Left lung (tissue), 10 donors: ENCODE data around the gene GAS2. TPM values are rescaled to one million over a fixed set of nuclear protein-coding genes. Genes with fewer than 3 reads are reported as not detected.
"Not testable (repeated sequence)": the region's sequence is repeated elsewhere in the genome, so short reads cannot be mapped to it uniquely, and the experiment has no call there.

Source experiments
- ATAC-seq: fragments of 200-7000 bp; cut with Tn5 transposase; one replicate; pipeline ENCODE4 v1.9.1; 2020; ENCODE audit warnings: moderate library complexity
- DNase-seq, 4 donors: peaks; one replicate each; pipeline ENCODE4 v3.0.0-alpha.2; 2013 to 2020
- H3K27ac ChIP-seq, 2 donors: fragments of 200-600 bp; sonication (generic) in 1 of 2; one replicate each; pipeline versions ENCODE4 v1.5.0 to v1.8.0; 2020 to 2021
- H3K27me3 ChIP-seq, 2 donors: fragments of 200-600 bp; sonication (generic) in 1 of 2; one replicate each; pipeline versions ENCODE4 v1.5.0 to v1.8.0; 2020 to 2021
- H3K36me3 ChIP-seq, 2 donors: fragments of 200-600 bp; sonication (generic) in 1 of 2; one replicate each; pipeline versions ENCODE4 v1.5.0 to v1.8.0; 2020 to 2021
- H3K4me1 ChIP-seq, 2 donors: fragments of 200-600 bp; one replicate each; pipeline ENCODE4 v1.8.0; 2021
- H3K4me3 ChIP-seq, 2 donors: fragments of 200-600 bp; sonication (generic) in 1 of 2; one replicate each; pipeline versions ENCODE4 v1.5.0 to v1.8.0; 2020 to 2021; ENCODE audit warnings: mild to moderate bottlenecking in 1 of 2
- H3K9me3 ChIP-seq, 2 donors: fragments of 200-600 bp; sonication (generic) in 1 of 2; one replicate each; pipeline versions ENCODE4 v1.5.0 to v1.8.0; 2020 to 2021
- intact Hi-C, 2 donors: fragments of 100-400 bp; cut with DNase I; formaldehyde crosslinking; loops; one replicate each; pipeline versions ENCODE4 v1.11.2 to v1.14.2; 2022
- polyA plus RNA-seq, 6 donors: library from polyadenylated mRNA; unstranded; fragments of 120-200 nt; gene quantifications; one replicate each; pipeline ENCODE4 v1.2.1, GENCODE V29; 2013; ENCODE audit not compliant: insufficient read length in 6 of 6
- total RNA-seq, 2 donors: library from RNA; stranded (reverse); fragmentation: NEBNext Ultra II Directional; extraction: Animal tissue kit (Norgen Biotek cat#: 25700); gene quantifications; one replicate each; pipeline ENCODE4 v1.2.1, GENCODE V29; 2021
- TF ChIP-seq, protein P1 (sequence below), 2 donors: fragments of 200-600 bp; sonication (generic) in 1 of 2; IDR thresholded peaks; one replicate each; pipeline versions ENCODE4 v1.5.0 to v1.8.0; 2021; ENCODE audit warnings: antibody characterized with exemption in 2 of 2
- donor health status: DM: no; HTN: yes; CAD: no.
- donor health status: DM: no; HTN: no; CAD: no.

GAS2 gene
- total and polyA plus RNA-seq, 8 donors, result 0.96 to 12.0 (median 9.7) TPM

DNA sequence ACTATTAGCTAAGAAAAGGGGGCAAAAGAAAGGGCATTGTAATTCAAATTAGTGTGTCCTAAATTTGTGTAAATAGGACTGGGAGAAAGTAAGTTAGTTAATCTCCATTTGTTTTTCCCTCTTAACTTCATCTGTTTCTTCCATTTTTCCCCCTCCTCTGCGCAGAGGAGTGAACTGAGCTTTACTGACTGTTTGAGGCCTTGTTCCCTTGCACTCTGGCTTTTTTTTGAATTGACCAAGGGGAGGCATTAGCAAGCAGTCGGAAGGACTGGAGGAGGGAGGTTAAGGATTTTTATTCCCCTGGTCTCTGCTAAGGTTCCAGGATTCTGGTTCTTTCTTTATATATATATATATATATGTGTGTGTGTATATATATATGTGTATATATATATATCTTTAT is 25.5 kb upstream of the GAS2 start:
- no peaks in the 10 kb centered on the region for H3K27me3 ChIP-seq
- no peaks in the 10 kb centered on the region for H3K36me3 ChIP-seq
- intact Hi-C loops, result no loop called here
- ATAC-seq, result no peak
- no peak overlapping the region for H3K27ac ChIP-seq
- no peak overlapping the region for H3K4me3 ChIP-seq
- H3K9me3 ChIP-seq, result no peaks in the 10 kb centered on the region
- TF ChIP-seq, protein P1, sequence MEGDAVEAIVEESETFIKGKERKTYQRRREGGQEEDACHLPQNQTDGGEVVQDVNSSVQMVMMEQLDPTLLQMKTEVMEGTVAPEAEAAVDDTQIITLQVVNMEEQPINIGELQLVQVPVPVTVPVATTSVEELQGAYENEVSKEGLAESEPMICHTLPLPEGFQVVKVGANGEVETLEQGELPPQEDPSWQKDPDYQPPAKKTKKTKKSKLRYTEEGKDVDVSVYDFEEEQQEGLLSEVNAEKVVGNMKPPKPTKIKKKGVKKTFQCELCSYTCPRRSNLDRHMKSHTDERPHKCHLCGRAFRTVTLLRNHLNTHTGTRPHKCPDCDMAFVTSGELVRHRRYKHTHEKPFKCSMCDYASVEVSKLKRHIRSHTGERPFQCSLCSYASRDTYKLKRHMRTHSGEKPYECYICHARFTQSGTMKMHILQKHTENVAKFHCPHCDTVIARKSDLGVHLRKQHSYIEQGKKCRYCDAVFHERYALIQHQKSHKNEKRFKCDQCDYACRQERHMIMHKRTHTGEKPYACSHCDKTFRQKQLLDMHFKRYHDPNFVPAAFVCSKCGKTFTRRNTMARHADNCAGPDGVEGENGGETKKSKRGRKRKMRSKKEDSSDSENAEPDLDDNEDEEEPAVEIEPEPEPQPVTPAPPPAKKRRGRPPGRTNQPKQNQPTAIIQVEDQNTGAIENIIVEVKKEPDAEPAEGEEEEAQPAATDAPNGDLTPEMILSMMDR (IDR thresholded peaks at IDR 0.05), result no peak
- DNase-seq, result no peak
- no peaks in the 10 kb centered on the region for H3K4me1 ChIP-seq

GRCh38 chr11:22641559-22641958 is 24.9 kb upstream of the GAS2 start:
- Histone ChIP-seq H3K4me3 (no peak overlapping the region), H3K9me3 (no peaks in the 10 kb centered on the region), H3K36me3 (no peaks in the 10 kb centered on the region), H3K27ac (no peak overlapping the region), H3K4me1 (no peaks in the 10 kb centered on the region), H3K27me3 (no peaks in the 10 kb centered on the region)
- no peak for ATAC-seq
- intact Hi-C loops, result no loop called here
- TF ChIP-seq, protein P1 (IDR thresholded peaks at IDR 0.05), result no peak
- no peak for DNase-seq

DNA sequence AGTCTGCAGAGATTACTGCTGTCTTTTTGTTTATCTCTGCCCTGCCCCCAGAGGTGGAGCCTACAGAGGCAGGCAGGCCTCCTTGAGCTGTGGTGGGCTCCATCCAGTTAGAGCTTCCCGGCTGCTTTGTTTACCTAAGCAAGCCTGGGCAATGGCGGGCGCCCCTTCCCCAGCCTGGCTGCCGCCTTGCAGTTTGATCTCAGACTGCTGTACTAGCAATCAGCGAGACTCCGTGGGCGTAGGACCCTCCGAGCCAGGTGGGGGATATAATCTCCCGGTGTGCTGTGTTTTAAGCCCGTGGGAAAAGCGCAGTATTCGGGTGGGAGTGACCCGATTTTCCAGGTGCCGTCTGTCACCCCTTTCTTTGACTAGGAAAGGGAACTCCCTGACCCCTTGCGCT is 14.1 kb upstream of the GAS2 start:
- DNase-seq, intact Hi-C loops, H3K9me3 ChIP-seq, H3K4me1 ChIP-seq, H3K27me3 ChIP-seq, ATAC-seq, H3K36me3 ChIP-seq, H3K27ac ChIP-seq, H3K4me3 ChIP-seq: not testable (repeated sequence)

DNA sequence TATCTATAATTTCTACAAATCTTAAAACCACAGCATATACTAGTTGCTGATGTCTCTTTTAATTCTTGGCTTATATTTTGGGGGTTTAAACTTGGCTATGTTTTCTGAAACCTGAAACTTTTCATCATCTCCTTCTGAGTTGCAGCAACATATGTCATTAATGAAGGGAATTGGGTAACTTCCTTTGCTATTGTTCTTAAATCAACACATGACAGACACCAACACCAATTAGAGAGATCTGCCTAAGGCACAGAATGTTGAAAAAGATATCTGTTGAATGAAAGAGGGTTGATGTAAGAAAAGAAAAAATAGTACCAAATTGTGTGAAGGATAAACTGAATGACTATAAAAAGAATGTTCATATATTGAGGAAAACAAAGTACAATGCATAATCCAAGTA is 10.3 kb upstream of the GAS2 start:
- Histone ChIP-seq H3K4me1 (no peaks in the 10 kb centered on the region), H3K27me3 (no peaks in the 10 kb centered on the region), H3K4me3 (no peak overlapping the region), H3K9me3 (no peaks in the 10 kb centered on the region), H3K36me3 (no peaks in the 10 kb centered on the region), H3K27ac (no peak overlapping the region)
- intact Hi-C loops, result no loop called here
- TF ChIP-seq, protein P1 (IDR thresholded peaks at IDR 0.05), result no peak
- no peak for DNase-seq
- no peak for ATAC-seq

DNA sequence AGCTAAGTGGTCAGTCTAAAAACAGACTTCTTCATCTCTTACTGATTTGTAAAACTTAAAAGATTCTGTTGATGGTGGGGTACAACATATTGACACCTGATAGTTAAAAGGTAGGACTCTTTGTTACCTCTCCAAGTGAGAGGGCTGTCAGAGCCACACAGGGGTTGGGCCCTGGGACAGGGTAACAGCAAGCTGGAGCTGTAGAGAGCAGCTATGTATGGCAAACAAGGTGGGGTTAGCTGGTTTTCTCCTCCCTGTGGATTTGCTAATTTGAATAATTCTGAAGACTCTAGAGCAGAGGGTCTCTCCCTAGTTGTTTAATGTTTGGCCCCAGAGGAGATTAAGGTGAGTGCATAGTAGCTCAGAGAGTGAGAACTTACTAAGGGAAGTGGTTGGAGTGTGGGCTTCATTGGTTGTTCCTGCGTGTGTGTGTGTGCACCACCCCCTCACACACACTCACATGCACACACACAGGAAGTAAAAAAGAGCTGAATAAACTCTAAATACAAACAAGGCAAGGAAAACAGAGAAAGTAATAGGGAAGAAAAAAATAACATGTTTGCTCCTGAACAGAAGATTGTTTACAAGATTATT is 9.2 kb upstream of the GAS2 start:
- Histone ChIP-seq H3K27ac (peak overlapping the region in 1 of 2 donors; percentile 28), H3K4me1 (no peaks in the 10 kb centered on the region), H3K9me3 (no peaks in the 10 kb centered on the region), H3K4me3 (no peak overlapping the region), H3K27me3 (no peaks in the 10 kb centered on the region), H3K36me3 (no peaks in the 10 kb centered on the region)
- no peak for DNase-seq
- intact Hi-C loops, result no loop called here
- no peak for ATAC-seq
- TF ChIP-seq, protein P1 (IDR thresholded peaks at IDR 0.05), result no peak

GRCh38 chr11:22659783-22660182 is 6.6 kb upstream of the GAS2 start:
- no peak overlapping the region for H3K4me3 ChIP-seq
- H3K27ac ChIP-seq, result no peak overlapping the region
- ATAC-seq, result no peak
- no peaks in the 10 kb centered on the region for H3K4me1 ChIP-seq
- H3K9me3 ChIP-seq, result no peaks in the 10 kb centered on the region
- intact Hi-C loops, result no loop called here
- peaks cover 0 to 3% of the 10 kb centered on the region in 2 donors for H3K27me3 ChIP-seq
- H3K36me3 ChIP-seq, result no peaks in the 10 kb centered on the region
- TF ChIP-seq, protein P1 (IDR thresholded peaks at IDR 0.05), result no peak
- DNase-seq, result no peak
